Measurements from ENCODE around the gene MECP2. TPM values are rescaled to one million over a fixed set of nuclear protein-coding genes. Genes with fewer than 3 reads are reported as not detected.
A peak's percentile ranks its signal among the peaks of the same experiment; 100 is the strongest.
"Not testable (repeated sequence)": the region's sequence is repeated elsewhere in the genome, so short reads cannot be mapped to it uniquely, and the experiment has no call there.

The MECP2 gene
- total RNA-seq (2014; rRNA removed; shearing (Covaris generic); ENCODE audit: low replicate concordance) = 20.4 and 27.5 TPM in 2 replicates

DNA sequence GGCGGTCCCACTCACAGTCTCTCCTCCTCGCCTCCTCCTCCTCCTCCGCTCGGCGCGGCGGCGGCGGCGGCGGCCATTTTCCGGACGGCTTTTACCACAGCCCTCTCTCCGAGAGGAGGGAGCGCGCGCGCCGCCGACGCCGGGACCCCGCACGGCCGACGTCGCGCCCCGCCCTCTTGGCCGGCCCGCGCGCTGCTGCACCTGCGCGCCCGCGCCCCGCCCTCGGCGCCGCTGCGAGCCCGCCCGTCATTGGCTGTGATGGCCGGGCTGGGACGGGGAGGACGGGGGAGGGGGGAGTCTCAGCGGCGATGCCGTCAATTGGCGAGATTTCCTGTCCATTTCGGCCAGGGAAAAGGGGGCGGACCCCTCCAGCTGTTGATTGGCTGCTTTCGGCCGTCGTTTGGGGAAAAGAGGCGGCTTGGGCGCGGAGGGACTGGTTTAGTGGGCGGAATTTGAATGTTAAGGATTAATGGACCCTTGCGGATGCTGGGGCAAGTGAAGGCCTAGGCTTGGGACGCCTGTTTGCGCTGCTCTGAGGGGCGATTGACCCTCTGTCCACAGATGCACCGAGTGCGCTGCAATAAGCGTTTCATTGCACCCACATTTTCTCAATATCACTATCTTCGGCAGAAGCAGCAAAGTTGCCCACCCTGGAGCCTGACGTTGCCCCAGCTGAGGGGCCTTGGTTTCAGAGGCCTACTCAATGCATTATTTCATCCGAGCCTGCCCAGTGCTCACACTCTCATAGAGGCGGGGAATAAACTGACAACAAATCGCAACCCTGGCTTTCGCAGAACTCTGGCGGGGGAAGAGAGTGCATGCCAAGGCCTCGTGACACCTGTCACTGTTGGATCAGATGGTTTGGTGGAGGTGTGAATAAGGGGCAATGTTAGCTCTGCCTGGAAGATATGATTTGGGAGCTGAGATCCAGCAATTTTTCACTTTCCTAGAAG is at the start of gene MECP2:
Gene MECP2, minus strand, starts transcription at position 129 of the 953 bp plus-strand sequence.
- Histone ChIP-seq H3K4me3 (ENCODE audit: low read length) (peak within 1 kb of the TSS; percentile 92), H3K79me2 (ENCODE audit: low read length) (peaks cover 39% of the 10 kb centered on the region), H3K9me3 (ENCODE audit: low read length) (no peaks in the 10 kb centered on the region)

GRCh38 chrX:154144010-154144409 is 46.5 kb upstream of the MECP2 start, which contains the start of gene OPN1LW:
Gene OPN1LW (plus strand): TSS chrX:154144243. CDS start chrX:154144284, 41 bp downstream.
- not testable (repeated sequence) for DNase-seq; H3K36me3 ChIP-seq (ENCODE audit: insufficient read depth, low read length); H3K27ac ChIP-seq (ENCODE audit: low read length); H3K79me2 ChIP-seq (ENCODE audit: low read length); H3K9me3 ChIP-seq (ENCODE audit: low read length); H3K4me2 ChIP-seq (ENCODE audit: low read depth, low read length, poor library complexity, severe bottlenecking); H3K27me3 ChIP-seq (ENCODE audit: low read length); H3K9ac ChIP-seq (ENCODE audit: low read length); H4K20me1 ChIP-seq (ENCODE audit: insufficient read depth, low read depth, low read length); H2AFZ ChIP-seq (ENCODE audit: low read length); H3K9me2 ChIP-seq (replicated peaks; ENCODE audit: insufficient read depth, low read length); H3K4me3 ChIP-seq (ENCODE audit: low read length); H3K4me1 ChIP-seq (ENCODE audit: low read length)

More for the DNA sequence above, at the start of gene MECP2:
- peak; percentile 96 for DNase-seq
- Histone ChIP-seq H4K20me1 (ENCODE audit: insufficient read depth, low read depth, low read length) (peaks cover 32% of the 10 kb centered on the region; the same call in 1 of the 2 replicates), H3K9ac (ENCODE audit: low read length) (peak within 1 kb of the TSS; percentile 91), H3K9me2 (replicated peaks; ENCODE audit: insufficient read depth, low read length) (no peaks in the 10 kb centered on the region), H3K36me3 (ENCODE audit: insufficient read depth, low read length) (no peaks in the 10 kb centered on the region), H3K27me3 (ENCODE audit: low read length) (no peaks in the 10 kb centered on the region), H2AFZ (ENCODE audit: low read length) (0 out of 2 replicates have a peak within 1 kb of the TSS, but pooled peaks have one; percentile 58), H3K27ac (ENCODE audit: low read length) (peak within 1 kb of the TSS; percentile 49; the same call in 1 of the 2 replicates), H3K4me2 (ENCODE audit: low read depth, low read length, poor library complexity, severe bottlenecking) (peak within 1 kb of the TSS; percentile 92), H3K4me1 (ENCODE audit: low read length) (peaks cover 37% of the 10 kb centered on the region)

DNA sequence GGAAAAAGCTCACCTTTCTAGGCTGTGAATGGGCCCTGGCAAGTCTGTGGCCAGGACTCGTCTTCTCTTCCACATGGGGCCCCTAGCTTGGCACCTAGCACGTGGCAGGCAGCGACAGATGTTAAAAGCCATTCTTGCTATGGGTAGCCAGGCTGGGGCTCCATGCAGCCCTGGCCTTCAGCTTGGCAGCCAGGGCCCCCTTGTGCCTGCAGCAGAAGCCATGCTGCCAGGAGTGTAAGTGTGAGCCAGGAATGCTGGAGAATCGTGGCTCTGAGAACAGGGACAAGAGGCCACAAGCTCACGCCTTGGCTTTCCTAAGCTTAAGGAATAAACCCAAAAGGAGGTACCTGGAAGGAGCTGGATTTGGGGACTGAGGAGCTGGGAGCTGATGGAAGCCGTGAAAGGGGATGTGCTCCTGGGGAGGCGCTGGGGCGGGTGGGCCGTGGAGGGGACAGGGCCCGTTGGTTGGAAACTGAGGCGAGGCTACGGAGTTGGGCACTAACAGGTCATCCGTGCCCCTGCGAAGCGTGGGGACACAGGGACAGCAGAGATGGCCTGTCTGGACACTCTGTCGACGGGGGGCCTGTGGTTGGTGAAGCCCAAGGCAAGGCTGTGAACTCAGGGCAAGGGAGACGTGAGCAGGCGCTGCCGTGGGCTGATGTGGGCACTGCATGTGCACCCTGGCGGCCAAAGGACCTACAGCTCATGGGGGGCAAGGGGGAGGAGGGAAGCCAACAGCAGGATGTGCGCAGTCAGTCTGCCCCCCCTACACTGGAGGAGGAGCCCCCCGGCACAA is 45.6 kb upstream of the MECP2 start:
- H3K4me2 ChIP-seq (ENCODE audit: low read depth, low read length, poor library complexity, severe bottlenecking) = no peak overlapping the region
- H2AFZ ChIP-seq (ENCODE audit: low read length) = no peak overlapping the region
- H3K4me3 ChIP-seq (ENCODE audit: low read length) = no peak overlapping the region
- no peaks in the 10 kb centered on the region for H3K79me2 ChIP-seq (ENCODE audit: low read length)
- no peak overlapping the region for H3K27ac ChIP-seq (ENCODE audit: low read length)
- no peaks in the 10 kb centered on the region for H3K9me2 ChIP-seq (replicated peaks; ENCODE audit: insufficient read depth, low read length)
- no peaks in the 10 kb centered on the region for H3K36me3 ChIP-seq (ENCODE audit: insufficient read depth, low read length)
- no peaks in the 10 kb centered on the region for H3K27me3 ChIP-seq (ENCODE audit: low read length)
- no peaks in the 10 kb centered on the region for H3K9me3 ChIP-seq (ENCODE audit: low read length)
- no peaks in the 10 kb centered on the region for H3K4me1 ChIP-seq (ENCODE audit: low read length)
- DNase-seq = no peak
- no peaks in the 10 kb centered on the region for H4K20me1 ChIP-seq (ENCODE audit: insufficient read depth, low read depth, low read length)
- H3K9ac ChIP-seq (ENCODE audit: low read length) = no peak overlapping the region

- no peak overlapping the region for H3K4me3 ChIP-seq (ENCODE audit: low read length)
- no peak overlapping the region for H3K27ac ChIP-seq (ENCODE audit: low read length)
- H3K9me2 ChIP-seq (replicated peaks; ENCODE audit: insufficient read depth, low read length) = no peaks in the 10 kb centered on the region
- no peak overlapping the region for H3K4me2 ChIP-seq (ENCODE audit: low read depth, low read length, poor library complexity, severe bottlenecking)
- H3K9me3 ChIP-seq (ENCODE audit: low read length) = no peaks in the 10 kb centered on the region
- DNase-seq = no peak
- no peak overlapping the region for H2AFZ ChIP-seq (ENCODE audit: low read length)
- H3K4me1 ChIP-seq (ENCODE audit: low read length) = no peaks in the 10 kb centered on the region
- no peaks in the 10 kb centered on the region for H3K36me3 ChIP-seq (ENCODE audit: insufficient read depth, low read length)
- H3K9ac ChIP-seq (ENCODE audit: low read length) = no peak overlapping the region
- H4K20me1 ChIP-seq (ENCODE audit: insufficient read depth, low read depth, low read length) = no peaks in the 10 kb centered on the region
- H3K79me2 ChIP-seq (ENCODE audit: low read length) = no peaks in the 10 kb centered on the region
- H3K27me3 ChIP-seq (ENCODE audit: low read length) = no peaks in the 10 kb centered on the region
Measured at GRCh38 chrX:154142386-154142785, 44.9 kb upstream of the MECP2 start.

GRCh38 chrX:154140742-154141141 is 43.2 kb upstream of the MECP2 start:
- H2AFZ ChIP-seq (ENCODE audit: low read length) = no peak overlapping the region
- no peaks in the 10 kb centered on the region for H3K9me2 ChIP-seq (replicated peaks; ENCODE audit: insufficient read depth, low read length)
- H3K4me1 ChIP-seq (ENCODE audit: low read length) = no peaks in the 10 kb centered on the region
- no peak overlapping the region for H3K4me3 ChIP-seq (ENCODE audit: low read length)
- no peak overlapping the region for H3K4me2 ChIP-seq (ENCODE audit: low read depth, low read length, poor library complexity, severe bottlenecking)
- no peaks in the 10 kb centered on the region for H4K20me1 ChIP-seq (ENCODE audit: insufficient read depth, low read depth, low read length)
- H3K36me3 ChIP-seq (ENCODE audit: insufficient read depth, low read length) = no peaks in the 10 kb centered on the region
- H3K9me3 ChIP-seq (ENCODE audit: low read length) = no peaks in the 10 kb centered on the region
- no peak overlapping the region for H3K9ac ChIP-seq (ENCODE audit: low read length)
- DNase-seq = no peak
- H3K79me2 ChIP-seq (ENCODE audit: low read length) = no peaks in the 10 kb centered on the region
- H3K27me3 ChIP-seq (ENCODE audit: low read length) = peaks cover 4% of the 10 kb centered on the region; the same call in 1 of the 2 replicates
- no peak overlapping the region for H3K27ac ChIP-seq (ENCODE audit: low read length)

GRCh38 chrX:154140206-154140605 is 42.7 kb upstream of the MECP2 start:
- Histone ChIP-seq H3K4me2 (ENCODE audit: low read depth, low read length, poor library complexity, severe bottlenecking) (no peak overlapping the region), H3K9me2 (replicated peaks; ENCODE audit: insufficient read depth, low read length) (no peaks in the 10 kb centered on the region), H3K9ac (ENCODE audit: low read length) (no peak overlapping the region), H4K20me1 (ENCODE audit: insufficient read depth, low read depth, low read length) (no peaks in the 10 kb centered on the region), H3K4me3 (ENCODE audit: low read length) (no peak overlapping the region), H3K9me3 (ENCODE audit: low read length) (no peaks in the 10 kb centered on the region), H3K27me3 (ENCODE audit: low read length) (peaks cover 4% of the 10 kb centered on the region; the same call in 1 of the 2 replicates), H3K4me1 (ENCODE audit: low read length) (no peaks in the 10 kb centered on the region), H2AFZ (ENCODE audit: low read length) (no peak overlapping the region), H3K79me2 (ENCODE audit: low read length) (no peaks in the 10 kb centered on the region), H3K36me3 (ENCODE audit: insufficient read depth, low read length) (no peaks in the 10 kb centered on the region), H3K27ac (ENCODE audit: low read length) (no peak overlapping the region)
- no peak for DNase-seq

DNA sequence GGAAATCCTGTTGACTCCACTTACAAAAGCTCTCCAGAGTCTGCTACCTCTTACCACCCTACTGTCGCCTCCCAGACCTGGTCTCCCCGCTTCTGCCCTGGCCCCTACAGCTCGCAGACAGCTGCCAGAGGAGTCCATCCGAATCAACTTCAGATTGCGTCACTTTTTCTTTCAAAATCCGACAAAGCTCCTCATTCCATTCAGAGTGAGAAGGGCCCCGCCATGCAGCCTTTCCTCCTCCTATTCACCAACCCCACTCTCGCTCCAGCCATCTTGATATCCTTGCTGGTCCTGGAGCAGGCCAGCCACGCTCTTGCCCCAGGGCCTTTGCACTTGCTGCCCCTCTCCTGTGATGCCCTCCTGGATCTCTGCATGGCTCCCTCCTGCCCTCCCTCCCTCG is 41.3 kb upstream of the MECP2 start:
- no peak for DNase-seq
- H3K27me3 ChIP-seq (ENCODE audit: low read length) = peaks cover 4% of the 10 kb centered on the region; the same call in 1 of the 2 replicates

More for the DNA sequence above, 41.3 kb upstream of the MECP2 start:
- H3K9ac ChIP-seq (ENCODE audit: low read length) = no peak overlapping the region
- H3K9me3 ChIP-seq (ENCODE audit: low read length) = no peaks in the 10 kb centered on the region
- H3K9me2 ChIP-seq (replicated peaks; ENCODE audit: insufficient read depth, low read length) = no peaks in the 10 kb centered on the region
- no peaks in the 10 kb centered on the region for H3K4me1 ChIP-seq (ENCODE audit: low read length)
- no peak overlapping the region for H3K27ac ChIP-seq (ENCODE audit: low read length)
- H3K36me3 ChIP-seq (ENCODE audit: insufficient read depth, low read length) = no peaks in the 10 kb centered on the region
- H3K4me3 ChIP-seq (ENCODE audit: low read length) = no peak overlapping the region
- H2AFZ ChIP-seq (ENCODE audit: low read length) = no peak overlapping the region
- H3K4me2 ChIP-seq (ENCODE audit: low read depth, low read length, poor library complexity, severe bottlenecking) = no peak overlapping the region
- no peaks in the 10 kb centered on the region for H4K20me1 ChIP-seq (ENCODE audit: insufficient read depth, low read depth, low read length)
- H3K79me2 ChIP-seq (ENCODE audit: low read length) = no peaks in the 10 kb centered on the region
